GM12875 (cell line): ENCODE data around the gene CERS6.

Source experiments
- H3K4me3 ChIP-seq: one replicate; pipeline ENCODE4 v1.5.1; 2011; ENCODE audit warnings: low read depth, low read length, control low read depth
- TF ChIP-seq, protein P1 (sequence below): IDR thresholded peaks from 2 replicates; pipeline ENCODE4 v1.5.1; 2011; ENCODE audit warnings: low read depth, mild to moderate bottlenecking, control low read depth, inconsistent platforms, low read length, moderate library complexity, borderline replicate concordance; ENCODE audit not compliant: insufficient read depth

Gene CERS6

DNA sequence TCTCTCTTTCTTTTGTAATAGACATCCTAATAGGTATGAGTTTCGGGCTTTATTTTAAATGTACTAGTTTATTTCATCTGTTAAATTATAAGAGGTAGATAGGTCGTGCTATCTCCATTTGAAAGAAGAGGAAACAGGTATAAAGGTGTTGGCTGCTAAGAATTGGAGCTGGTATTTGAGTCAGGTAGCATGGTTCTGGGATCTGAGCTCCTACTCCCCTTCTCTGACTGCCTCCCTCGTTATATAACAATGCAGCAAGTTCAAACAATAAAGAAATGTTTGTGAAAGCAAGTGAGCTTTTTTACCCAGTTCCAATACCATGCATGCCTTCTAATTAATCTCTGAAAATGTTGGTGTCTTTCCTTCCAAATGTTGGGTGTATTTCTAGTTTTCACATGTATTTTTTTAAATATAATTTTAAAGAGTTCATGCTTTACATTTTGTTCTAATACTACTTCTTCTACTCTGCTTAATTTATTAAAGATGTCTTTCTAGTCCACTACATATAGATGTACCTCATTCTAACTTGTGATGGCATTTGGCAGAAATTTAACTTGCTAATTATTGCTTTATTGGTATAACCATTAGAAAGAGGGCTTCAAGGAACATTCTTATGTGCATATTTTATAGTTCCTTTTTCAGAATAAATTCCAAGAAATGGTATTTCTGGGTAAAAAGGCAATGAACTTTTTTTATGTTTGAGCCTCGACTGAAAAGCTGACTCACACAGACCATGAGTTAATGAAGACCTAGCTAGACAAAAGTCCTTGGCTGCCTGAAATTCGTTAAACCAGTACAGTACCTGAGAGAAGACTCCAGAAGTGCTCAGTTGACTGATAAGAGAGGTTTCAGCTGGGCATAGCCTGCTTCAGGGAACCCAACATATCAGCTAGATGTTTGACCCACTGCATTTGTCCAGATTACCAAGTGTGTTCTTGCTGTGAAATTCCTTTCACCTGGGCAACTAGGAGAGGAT is 133.5 kb downstream of the CERS6 start:
- TF ChIP-seq, protein P1, sequence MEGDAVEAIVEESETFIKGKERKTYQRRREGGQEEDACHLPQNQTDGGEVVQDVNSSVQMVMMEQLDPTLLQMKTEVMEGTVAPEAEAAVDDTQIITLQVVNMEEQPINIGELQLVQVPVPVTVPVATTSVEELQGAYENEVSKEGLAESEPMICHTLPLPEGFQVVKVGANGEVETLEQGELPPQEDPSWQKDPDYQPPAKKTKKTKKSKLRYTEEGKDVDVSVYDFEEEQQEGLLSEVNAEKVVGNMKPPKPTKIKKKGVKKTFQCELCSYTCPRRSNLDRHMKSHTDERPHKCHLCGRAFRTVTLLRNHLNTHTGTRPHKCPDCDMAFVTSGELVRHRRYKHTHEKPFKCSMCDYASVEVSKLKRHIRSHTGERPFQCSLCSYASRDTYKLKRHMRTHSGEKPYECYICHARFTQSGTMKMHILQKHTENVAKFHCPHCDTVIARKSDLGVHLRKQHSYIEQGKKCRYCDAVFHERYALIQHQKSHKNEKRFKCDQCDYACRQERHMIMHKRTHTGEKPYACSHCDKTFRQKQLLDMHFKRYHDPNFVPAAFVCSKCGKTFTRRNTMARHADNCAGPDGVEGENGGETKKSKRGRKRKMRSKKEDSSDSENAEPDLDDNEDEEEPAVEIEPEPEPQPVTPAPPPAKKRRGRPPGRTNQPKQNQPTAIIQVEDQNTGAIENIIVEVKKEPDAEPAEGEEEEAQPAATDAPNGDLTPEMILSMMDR, result no peak
- H3K4me3 ChIP-seq, result no peak overlapping the region

GRCh38 chr2:168592181-168592831 is 136.2 kb downstream of the CERS6 start:
- TF ChIP-seq, protein P1, result no peak
- no peak overlapping the region for H3K4me3 ChIP-seq

DNA sequence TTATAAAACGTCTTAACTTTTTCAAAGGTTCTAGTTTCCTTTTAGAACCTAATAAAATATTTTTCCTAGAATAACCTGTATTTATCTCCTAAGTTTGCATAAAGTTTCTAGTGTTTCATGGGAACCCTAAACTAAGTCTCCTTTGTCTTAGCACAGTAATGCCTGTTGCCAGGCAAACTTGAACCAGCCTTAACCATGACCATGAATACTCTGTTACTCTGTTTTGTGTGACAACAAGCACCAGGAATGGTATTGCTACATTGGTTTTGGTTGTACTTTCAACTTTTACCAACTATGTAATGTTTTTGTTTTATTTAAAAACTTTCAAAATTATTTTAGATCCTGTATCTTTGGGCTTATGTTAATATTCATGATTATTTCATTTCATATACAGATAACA is 137.6 kb downstream of the CERS6 start:
- H3K4me3 ChIP-seq, result no peak overlapping the region
- TF ChIP-seq, protein P1, result no peak

GRCh38 chr2:168594778-168595177 is 138.7 kb downstream of the CERS6 start:
- no peak overlapping the region for H3K4me3 ChIP-seq
- TF ChIP-seq, protein P1, result no peak

DNA sequence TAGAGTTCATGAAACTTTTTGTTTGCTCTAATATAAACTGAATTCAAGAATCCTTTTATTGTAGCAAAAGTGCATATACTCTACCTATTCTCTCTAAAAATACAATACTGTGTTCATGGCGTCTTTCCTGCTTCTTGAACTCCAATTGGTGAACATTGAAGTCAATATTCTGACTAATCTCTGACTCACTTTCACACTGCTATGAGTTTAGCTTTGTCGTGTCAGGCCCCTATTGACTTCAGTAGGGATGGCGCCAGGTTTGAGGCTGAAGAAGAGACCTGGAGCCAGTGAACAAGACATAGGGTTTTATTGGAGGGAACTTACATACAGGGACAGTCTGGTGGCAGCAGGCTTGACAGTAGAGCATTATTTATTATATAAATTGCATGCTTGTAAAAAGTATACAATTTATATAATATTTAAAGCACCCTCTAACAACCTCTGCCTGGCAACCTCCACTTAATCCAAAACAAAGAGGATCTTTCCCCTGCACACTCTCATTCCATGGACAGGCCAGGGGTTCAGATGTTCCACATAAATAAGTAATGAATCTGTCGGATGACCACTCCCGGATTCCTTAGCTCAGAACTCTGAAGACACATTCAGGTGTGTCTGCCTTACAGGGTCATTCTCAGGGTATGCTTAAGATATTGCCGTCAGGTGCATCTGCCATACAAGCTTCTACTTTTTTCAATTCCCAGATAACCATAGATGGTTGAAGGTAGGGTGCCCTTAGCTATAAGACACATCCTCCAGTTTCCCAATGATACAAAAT is 141.0 kb downstream of the CERS6 start:
- H3K4me3 ChIP-seq, result no peak overlapping the region
- TF ChIP-seq, protein P1, result no peak

GRCh38 chr2:168599738-168600137 is 143.7 kb downstream of the CERS6 start:
- TF ChIP-seq, protein P1, result no peak
- no peak overlapping the region for H3K4me3 ChIP-seq
